Right renal pelvis (tissue), 4 donors: ENCODE measurements around the gene ATP11C. TPM values are rescaled to one million over a fixed set of nuclear protein-coding genes. Genes with fewer than 3 reads are reported as not detected.
"Not testable (repeated sequence)": the region's sequence is repeated elsewhere in the genome, so short reads cannot be mapped to it uniquely, and the experiment has no call there.

ENCODE experiments used
- DNase-seq, 4 donors: peaks; one replicate each; pipeline ENCODE4 v3.0.0-alpha.2; 2013; ENCODE audit warnings: low read depth in 4 of 4, low spot score in 3 of 4, missing footprints in 1 of 4
- polyA plus RNA-seq, 4 donors: library from polyadenylated mRNA; unstranded; fragments of 120-200 nt; gene quantifications; one replicate each; pipeline ENCODE4 v1.2.1, GENCODE V29; 2013; ENCODE audit not compliant: insufficient read length in 4 of 4

The ATP11C gene
- polyA plus RNA-seq, 4 donors = 37.0 to 45.6 (median 41.3) TPM

GRCh38 chrX:139924696-139925095, 8.2 kb downstream of the ATP11C start:
- no peak for DNase-seq

- DNase-seq = no peak
Observed at GRCh38 chrX:139924069-139924695, 8.7 kb downstream of the ATP11C start.

- DNase-seq = not testable (repeated sequence)
Observed at GRCh38 chrX:139921142-139921541, 11.7 kb downstream of the ATP11C start.

GRCh38 chrX:139920316-139920715, 12.5 kb downstream of the ATP11C start:
- DNase-seq = no peak

GRCh38 chrX:139914421-139914820, 18.4 kb downstream of the ATP11C start:
- DNase-seq = no peak

GRCh38 chrX:139909712-139910111, 23.1 kb downstream of the ATP11C start:
- no peak for DNase-seq

GRCh38 chrX:139907078-139907477, 25.8 kb downstream of the ATP11C start:
- DNase-seq = no peak

GRCh38 chrX:139905743-139906142, 27.1 kb downstream of the ATP11C start:
- no peak for DNase-seq

GRCh38 chrX:139905051-139905450, 27.8 kb downstream of the ATP11C start:
- DNase-seq = no peak

GRCh38 chrX:139903210-139903609, 29.6 kb downstream of the ATP11C start:
- DNase-seq = no peak

GRCh38 chrX:139902559-139902958, 30.3 kb downstream of the ATP11C start:
- no peak for DNase-seq

GRCh38 chrX:139898334-139898733, 34.5 kb downstream of the ATP11C start:
- DNase-seq = no peak

GRCh38 chrX:139892512-139892911, 40.3 kb downstream of the ATP11C start:
- DNase-seq = no peak

- no peak for DNase-seq
Observed at GRCh38 chrX:139890991-139891700, 41.7 kb downstream of the ATP11C start.

GRCh38 chrX:139889760-139890159, 43.1 kb downstream of the ATP11C start:
- DNase-seq = no peak

GRCh38 chrX:139883984-139884383, 48.9 kb downstream of the ATP11C start:
- DNase-seq = no peak

- DNase-seq = no peak
Observed at GRCh38 chrX:139882299-139882698, 50.6 kb downstream of the ATP11C start.

GRCh38 chrX:139881572-139881971, 51.3 kb downstream of the ATP11C start:
- DNase-seq = no peak

GRCh38 chrX:139881130-139881529, 51.7 kb downstream of the ATP11C start:
- no peak for DNase-seq

- no peak for DNase-seq
Observed at GRCh38 chrX:139877710-139878414, 55.0 kb downstream of the ATP11C start.

- no peak for DNase-seq
Observed at GRCh38 chrX:139875841-139876240, 57.0 kb downstream of the ATP11C start.

- DNase-seq = no peak
Observed at GRCh38 chrX:139869796-139870195, 63.1 kb downstream of the ATP11C start.
